ENCODE data around the gene TMEM132A.

DNA sequence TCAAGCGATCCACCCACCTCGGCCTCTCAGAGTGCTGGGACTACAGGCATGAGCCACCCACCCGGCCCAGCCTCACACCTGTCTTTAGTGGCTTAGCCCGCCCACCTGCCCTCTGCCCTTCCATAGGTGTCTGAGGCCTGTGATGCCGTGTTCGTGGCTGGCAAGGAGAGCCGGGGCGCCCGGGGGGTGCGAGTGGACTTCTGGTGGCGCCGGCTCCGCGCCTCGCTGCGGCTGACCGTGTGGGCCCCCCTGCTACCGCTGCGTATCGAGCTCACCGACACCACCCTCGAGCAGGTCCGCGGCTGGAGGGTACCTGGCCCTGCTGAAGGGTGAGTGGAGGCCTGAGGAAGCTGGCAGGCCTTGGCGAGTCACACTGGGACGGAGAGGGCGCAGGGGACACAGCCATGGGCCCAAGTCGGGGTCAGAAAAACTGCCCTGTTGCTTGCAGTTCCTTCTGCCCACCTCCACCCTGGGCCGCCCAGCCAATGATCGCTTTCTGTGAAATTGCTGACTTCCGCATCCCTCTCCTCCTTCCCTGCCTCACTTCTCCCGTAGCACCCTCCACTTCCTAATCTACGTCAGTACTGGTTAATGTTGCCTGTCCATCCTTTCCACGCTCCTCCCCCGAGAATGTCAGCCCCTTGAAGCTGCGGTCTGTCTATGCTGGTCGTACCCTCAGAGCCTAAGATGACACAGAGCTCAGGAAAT, 9.3 kb downstream of the TMEM132A start:
- TF ChIP-seq, protein P1, sequence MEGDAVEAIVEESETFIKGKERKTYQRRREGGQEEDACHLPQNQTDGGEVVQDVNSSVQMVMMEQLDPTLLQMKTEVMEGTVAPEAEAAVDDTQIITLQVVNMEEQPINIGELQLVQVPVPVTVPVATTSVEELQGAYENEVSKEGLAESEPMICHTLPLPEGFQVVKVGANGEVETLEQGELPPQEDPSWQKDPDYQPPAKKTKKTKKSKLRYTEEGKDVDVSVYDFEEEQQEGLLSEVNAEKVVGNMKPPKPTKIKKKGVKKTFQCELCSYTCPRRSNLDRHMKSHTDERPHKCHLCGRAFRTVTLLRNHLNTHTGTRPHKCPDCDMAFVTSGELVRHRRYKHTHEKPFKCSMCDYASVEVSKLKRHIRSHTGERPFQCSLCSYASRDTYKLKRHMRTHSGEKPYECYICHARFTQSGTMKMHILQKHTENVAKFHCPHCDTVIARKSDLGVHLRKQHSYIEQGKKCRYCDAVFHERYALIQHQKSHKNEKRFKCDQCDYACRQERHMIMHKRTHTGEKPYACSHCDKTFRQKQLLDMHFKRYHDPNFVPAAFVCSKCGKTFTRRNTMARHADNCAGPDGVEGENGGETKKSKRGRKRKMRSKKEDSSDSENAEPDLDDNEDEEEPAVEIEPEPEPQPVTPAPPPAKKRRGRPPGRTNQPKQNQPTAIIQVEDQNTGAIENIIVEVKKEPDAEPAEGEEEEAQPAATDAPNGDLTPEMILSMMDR (IDR thresholded peaks at IDR 0.05) = no peak
- no peak for TF ChIP-seq POLR2A (IDR thresholded peaks at IDR 0.05)
